ENCODE measurements around the gene PC.

DNA sequence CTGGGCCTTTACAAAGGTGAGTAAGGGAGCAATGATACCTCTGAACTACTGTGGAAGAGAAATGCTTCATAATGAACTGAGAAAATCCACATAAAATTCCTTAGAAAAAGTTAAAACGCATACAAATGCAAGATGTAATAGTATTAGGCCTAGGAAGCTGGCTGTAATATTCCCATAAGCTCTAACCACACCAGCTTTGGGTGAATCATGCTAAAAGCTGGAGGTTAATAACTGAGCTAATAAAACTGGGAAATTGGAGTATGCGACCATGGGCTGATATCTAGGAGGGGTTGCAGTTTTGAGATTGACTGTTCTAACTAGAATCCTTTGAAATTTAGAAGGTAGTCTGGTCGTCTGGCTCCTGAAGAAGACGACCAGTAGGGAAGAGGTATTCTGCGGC, 143.5 kb downstream of the PC start:
- TF ChIP-seq POLR2A (IDR thresholded peaks at IDR 0.05; ENCODE audit: low read depth, low read length) (no peak), POLR2AphosphoS5 (IDR thresholded peaks at IDR 0.05; ENCODE audit: low read depth, low read length) (no peak), TAF1 (IDR thresholded peaks at IDR 0.05; ENCODE audit: low read depth, low read length) (no peak), POU2F2 (IDR thresholded peaks at IDR 0.05; ENCODE audit: low read depth, low read length) (no peak), SPI1 (IDR thresholded peaks at IDR 0.05; ENCODE audit: low read depth, low read length) (no peak), PAX5 (IDR thresholded peaks at IDR 0.05; ENCODE audit: insufficient read depth, low read length, severe bottlenecking) (no peak)

Measured in GM12891 (cell line).